ENCODE measurements around the gene HOXA13.
A peak's percentile ranks its signal among the peaks of the same experiment; 100 is the strongest.

Gene HOXA13

DNA sequence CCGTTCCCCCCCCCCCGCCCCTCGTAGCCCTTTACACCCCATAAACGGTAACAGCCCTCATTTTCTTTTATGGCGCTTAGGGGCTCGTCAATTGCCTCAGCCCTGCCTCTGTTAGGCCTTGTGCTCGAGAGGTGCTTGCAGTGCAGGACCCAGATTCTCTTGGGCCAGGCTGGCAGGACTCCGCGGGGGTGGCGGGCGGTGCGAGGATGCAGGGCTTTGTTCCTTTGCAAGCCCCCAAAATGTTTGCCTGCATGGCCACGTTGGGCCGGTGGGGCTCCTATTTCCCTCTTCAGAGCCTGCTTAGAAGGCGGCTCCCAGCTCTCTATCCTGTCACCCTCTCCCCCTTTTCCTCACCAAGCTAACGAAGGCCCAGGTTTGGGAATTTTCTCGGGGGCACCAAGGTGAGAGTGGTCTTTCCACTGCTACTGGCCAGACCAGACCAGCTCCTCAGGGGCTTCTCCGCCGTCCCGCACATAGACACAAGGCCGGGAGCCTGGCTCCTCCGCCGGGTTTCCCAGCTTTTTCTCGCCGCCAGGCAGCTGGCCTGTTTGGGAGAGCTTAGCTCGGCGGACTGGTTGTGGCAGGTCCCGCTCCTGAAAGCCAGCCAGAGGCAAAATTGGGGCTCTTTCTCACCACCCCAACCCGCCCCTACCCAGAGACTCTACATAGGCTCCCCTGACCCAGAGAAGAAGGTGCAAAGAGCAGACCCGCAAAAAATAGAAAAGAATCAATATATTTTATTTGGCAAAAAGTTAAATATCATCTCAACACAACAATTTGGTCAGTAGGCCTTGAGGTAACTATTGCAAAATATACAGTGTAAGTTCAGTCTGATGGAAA is 38.0 kb downstream of the HOXA13 start:
- no peak for DNase-seq (ENCODE audit: insufficient read length)

DNA sequence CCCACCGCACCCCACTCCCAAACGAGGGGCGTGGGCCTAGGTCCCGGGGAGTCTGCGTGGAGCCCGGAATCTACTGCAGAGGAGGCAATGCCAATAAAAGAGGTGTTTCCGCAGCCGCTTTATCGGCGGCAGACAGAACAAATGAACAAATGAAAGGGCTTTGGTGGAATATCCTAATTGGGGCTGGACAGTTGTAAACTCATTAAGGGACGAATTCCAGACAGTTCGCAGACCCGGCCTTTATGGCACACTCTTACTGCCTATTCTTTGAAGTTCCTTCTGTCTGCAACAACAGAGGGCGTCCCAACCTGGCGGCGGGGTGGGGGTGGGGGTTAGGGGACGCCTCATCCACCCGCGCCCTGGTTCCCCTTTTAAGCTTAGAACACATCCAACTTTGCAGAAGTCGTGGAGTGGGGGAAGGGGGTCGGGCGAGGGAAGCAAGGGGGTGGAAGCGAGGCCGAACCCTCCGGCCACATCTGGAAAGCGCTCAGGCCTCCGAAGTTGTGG is 38.6 kb downstream of the HOXA13 start:
- DNase-seq (ENCODE audit: insufficient read length) (no peak), FAIRE-seq (no peak)
- no peak for TF ChIP-seq TAF1 (IDR thresholded peaks at IDR 0.05; ENCODE audit: borderline replicate concordance, low read depth, low read length)
- no peak for TF ChIP-seq POLR2AphosphoS5 (IDR thresholded peaks at IDR 0.05; ENCODE audit: low read depth, low read length)
- no peak for TF ChIP-seq POLR2A (IDR thresholded peaks at IDR 0.05; ENCODE audit: low read depth, low read length)

More for the DNA sequence above, 38.0 kb downstream of the HOXA13 start:
- TF ChIP-seq POLR2AphosphoS5 (IDR thresholded peaks at IDR 0.05; ENCODE audit: low read depth, low read length) = no peak
- no peak for FAIRE-seq

DNA sequence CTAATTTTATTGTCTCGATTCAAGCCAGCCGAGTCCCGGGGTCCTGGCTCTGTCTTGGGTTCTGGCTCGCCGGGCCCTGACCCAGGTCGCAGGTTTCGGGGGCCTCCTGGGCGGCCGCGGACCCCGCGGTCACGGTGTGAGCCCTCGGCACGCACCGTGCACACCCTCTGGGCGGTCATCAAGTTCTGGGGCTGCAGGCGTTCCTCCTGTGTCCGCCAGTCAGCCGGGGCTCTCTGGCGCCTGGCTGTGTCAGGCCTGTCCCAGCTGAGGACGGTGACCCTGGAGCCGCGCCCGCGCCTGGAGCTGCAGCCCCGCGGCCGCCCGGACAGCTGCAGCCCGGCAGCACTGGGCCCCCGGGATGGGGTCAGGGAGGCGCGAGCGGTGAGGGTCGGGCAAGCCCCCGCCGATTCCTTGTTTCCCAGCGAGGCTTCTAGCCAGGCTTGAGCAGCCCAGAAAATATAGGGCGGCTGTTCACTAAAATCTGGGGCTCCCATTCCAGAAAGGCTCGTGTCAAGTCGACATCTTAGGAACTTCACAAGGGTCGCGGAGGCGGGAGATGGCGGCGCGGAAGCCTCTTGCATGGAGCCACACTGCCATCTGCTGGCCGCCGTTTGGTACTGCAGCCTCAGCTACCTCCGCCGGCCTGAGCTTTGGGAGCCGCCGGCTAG is 39.2 kb downstream of the HOXA13 start:
- DNase-seq (ENCODE audit: insufficient read length) = peak; percentile 87
- no peak for TF ChIP-seq POLR2A (IDR thresholded peaks at IDR 0.05; ENCODE audit: low read depth, low read length)
- TF ChIP-seq TAF1 (IDR thresholded peaks at IDR 0.05; ENCODE audit: borderline replicate concordance, low read depth, low read length) = no peak
- TF ChIP-seq POLR2AphosphoS5 (IDR thresholded peaks at IDR 0.05; ENCODE audit: low read depth, low read length) = no peak
- FAIRE-seq = peak; percentile 85

DNA sequence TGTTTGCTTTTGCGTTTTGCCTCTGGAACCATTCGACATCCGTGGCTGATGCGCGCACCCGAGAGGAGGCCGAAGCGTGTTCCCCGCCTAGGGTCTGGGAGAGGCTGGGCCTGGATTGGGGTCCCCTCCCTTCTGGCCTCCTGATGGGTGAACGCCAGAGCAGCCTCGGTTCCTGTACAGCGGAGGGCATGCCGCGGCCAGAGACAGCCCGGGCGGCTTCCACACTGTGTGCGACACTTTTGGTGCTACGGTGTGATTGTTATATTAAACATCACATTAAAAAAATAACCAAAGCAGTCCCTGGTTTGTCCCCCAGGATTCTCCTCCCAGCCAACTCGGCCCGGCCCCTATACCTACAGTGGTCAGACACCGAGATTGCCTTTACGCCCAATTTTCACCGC is 39.7 kb downstream of the HOXA13 start:
- TF ChIP-seq TAF1 (IDR thresholded peaks at IDR 0.05; ENCODE audit: borderline replicate concordance, low read depth, low read length) = no peak
- TF ChIP-seq POLR2AphosphoS5 (IDR thresholded peaks at IDR 0.05; ENCODE audit: low read depth, low read length) = no peak
- no peak for TF ChIP-seq POLR2A (IDR thresholded peaks at IDR 0.05; ENCODE audit: low read depth, low read length)
- DNase-seq (ENCODE audit: insufficient read length) = no peak
- FAIRE-seq = no peak

DNA sequence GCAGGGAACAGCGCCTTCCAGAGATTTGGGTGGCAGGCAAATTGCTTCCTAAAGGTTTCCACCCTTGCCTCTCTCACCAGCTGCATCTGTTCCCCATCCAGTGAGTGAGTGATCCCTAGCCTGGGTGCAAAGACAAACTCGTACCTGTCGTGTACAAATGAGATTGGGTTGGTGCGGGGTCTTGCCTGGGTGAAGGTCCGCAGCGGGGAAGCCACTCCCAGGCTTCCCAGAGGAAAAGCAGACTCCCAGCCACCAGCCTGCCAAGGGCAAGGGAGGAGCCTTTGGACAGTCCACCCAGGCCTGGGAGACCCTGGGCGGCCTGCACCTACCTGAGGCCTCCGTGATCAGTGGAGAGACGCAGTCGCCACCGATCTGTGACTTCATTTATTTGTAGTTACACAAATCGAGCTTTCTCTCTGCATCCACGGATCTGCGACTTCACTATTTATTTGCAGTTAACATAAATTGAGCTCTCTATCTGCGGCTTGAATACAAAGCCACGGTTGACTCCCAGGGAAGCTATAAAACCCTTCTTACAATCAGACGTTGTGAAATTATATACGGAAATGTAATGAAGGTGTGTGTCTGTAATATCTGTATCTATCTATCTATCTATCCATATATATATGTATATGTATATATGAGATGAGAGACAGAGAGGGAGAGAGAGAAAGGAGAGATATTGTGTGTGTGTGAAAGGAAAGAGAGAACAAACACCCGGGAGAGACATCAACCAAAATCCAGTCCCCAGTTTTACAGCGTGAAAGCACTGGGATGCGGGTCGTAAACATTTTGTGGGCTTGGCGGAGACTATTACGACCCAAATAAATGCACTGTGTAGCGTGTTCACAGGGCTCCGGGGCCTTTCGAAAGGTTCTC is 40.4 kb downstream of the HOXA13 start:
- FAIRE-seq (no peak), DNase-seq (ENCODE audit: insufficient read length) (no peak)
- TF ChIP-seq POLR2AphosphoS5 (IDR thresholded peaks at IDR 0.05; ENCODE audit: low read depth, low read length) (no peak), TAF1 (IDR thresholded peaks at IDR 0.05; ENCODE audit: borderline replicate concordance, low read depth, low read length) (no peak), POLR2A (IDR thresholded peaks at IDR 0.05; ENCODE audit: low read depth, low read length) (no peak)

DNA sequence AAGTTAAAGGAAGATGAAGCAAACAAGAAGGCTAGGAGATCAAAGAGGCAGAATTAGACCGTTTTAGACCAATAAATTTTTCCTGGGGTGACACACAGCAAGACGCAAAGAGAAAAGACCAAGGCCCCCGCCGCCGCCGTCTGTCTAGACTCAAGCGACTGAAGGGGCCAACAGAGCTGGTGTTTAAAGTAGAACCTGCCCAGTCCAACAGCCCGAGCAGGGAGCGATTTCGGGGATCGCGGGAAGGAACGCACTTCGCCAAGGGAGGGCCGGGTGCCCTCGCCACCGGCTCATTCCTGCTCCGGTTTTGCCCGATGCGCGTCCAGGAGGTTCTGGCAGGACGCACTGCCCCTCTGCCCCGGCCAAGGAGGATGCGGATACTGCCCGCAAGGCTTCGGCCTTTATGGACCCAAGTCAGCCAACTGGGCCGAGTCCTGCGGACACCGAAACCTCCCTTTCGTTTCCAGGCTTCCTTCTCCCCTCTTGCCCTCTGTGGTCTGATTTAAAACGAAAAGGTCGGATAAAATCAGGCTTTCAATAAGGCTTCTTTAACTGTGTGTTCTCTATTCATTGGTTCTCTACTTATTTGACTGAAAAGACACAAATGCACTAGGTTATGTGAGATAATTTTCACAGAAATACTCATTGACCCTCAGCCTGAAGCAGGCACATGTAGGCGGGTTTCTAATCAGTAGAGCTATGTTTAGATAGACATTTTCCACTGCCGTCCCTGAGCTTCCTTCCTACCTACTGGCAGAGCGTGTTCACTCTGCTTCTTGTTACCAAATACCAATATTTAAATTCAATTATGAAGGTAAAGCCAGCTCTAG is 41.2 kb downstream of the HOXA13 start:
- no peak for DNase-seq (ENCODE audit: insufficient read length)
- FAIRE-seq = no peak
- TF ChIP-seq TAF1 (IDR thresholded peaks at IDR 0.05; ENCODE audit: borderline replicate concordance, low read depth, low read length) (no peak), POLR2AphosphoS5 (IDR thresholded peaks at IDR 0.05; ENCODE audit: low read depth, low read length) (no peak), POLR2A (IDR thresholded peaks at IDR 0.05; ENCODE audit: low read depth, low read length) (no peak)

DNA sequence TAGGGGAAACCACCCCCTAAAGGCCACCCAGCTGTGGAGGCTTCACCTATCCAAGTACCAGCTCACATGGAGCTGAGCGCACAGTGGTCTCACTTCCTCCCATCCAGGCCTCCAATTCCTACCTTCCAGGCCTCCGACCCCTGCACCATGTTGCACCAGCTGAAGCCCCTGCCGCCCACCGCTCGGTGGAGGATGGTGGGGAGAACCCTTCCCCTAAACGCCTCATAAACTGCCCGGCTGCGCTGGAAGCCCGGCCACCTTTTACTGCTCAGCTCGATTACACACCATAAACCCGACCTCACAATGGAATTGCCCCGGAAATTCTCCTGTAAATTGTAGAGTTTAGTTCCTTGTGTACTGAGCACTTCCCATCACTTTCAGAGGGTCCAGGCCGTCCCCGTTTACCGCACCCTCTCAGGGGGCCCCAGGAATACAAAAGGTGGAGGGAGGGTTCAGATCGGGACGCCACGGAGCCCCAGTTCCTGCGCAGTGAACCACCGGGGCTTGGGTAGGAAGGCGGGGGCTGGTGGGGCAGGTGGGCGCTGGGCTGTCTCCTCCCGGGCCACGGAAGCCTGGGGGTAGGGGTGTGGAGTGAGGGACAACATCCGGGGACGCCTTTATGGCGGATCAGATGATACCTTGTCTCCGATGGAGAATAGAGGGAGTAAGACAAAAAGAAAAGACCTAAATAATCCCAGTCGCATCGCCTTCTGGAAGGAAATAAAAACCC is 42.0 kb downstream of the HOXA13 start:
- TF ChIP-seq TAF1 (IDR thresholded peaks at IDR 0.05; ENCODE audit: borderline replicate concordance, low read depth, low read length) (no peak), POLR2AphosphoS5 (IDR thresholded peaks at IDR 0.05; ENCODE audit: low read depth, low read length) (no peak), POLR2A (IDR thresholded peaks at IDR 0.05; ENCODE audit: low read depth, low read length) (no peak)
- FAIRE-seq = no peak
- DNase-seq (ENCODE audit: insufficient read length) = no peak

DNA sequence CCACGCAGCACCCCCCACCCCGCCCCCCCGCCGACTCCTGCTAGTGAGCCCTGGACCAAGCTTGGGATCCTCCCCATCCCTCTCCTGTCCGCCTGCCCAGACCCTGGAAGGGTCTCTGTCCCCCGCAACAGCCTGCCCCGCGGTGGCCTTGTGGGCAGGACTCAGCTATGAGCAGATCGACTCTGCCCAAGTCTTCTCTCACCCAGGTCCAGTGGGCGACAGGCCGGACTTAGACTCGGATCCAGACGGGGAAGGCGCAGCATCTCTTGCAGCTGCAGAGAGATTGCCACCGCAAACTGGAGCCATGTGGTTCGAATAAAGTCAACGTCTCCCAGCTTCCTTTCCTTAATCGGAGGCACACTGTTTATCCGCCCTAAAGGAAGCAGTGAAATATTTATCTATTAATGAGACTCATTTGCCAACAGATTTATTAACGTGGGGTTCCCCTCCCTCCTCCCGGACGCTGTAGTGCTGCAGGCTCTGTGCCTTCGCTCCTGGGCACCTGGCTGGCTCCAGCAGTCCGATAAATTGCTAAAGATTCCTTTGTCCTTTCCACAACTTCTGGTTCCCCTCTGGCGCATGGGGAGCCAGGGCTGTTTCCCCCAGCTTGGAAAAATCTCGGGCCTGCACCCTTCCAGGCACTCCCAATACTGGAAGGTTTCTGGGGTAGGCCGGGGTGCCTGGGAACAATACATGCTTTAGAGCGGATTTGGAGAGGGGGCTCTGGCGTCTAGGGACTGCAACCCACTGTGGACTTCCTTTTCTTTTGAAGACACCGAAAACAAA is 42.8 kb downstream of the HOXA13 start:
- TF ChIP-seq TAF1 (IDR thresholded peaks at IDR 0.05; ENCODE audit: borderline replicate concordance, low read depth, low read length) = no peak
- no peak for TF ChIP-seq POLR2AphosphoS5 (IDR thresholded peaks at IDR 0.05; ENCODE audit: low read depth, low read length)
- no peak for TF ChIP-seq POLR2A (IDR thresholded peaks at IDR 0.05; ENCODE audit: low read depth, low read length)
- FAIRE-seq (no peak), DNase-seq (ENCODE audit: insufficient read length) (no peak)

DNA sequence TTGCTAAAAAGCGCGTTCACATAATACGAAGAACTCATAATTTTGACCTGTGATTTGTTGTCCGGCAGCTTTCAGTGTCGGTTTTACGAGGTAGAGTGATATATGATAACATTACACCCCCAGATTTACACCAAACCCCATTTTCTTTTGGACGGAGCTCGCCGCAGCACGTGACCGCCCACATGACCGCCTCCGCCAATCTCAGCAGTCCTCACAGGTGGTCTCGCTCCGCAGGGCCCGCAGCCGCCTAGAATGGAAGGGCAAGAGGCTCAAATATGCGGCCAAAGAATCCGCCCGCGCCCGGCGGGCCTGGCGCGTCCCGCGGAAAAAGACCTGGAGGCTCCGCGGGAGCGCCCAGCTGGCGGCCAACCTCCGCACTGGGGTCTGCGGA is 43.4 kb downstream of the HOXA13 start, which contains the start of gene HOXA7:
Gene HOXA7, minus strand, starts transcription at position 168 of the 391 bp plus-strand sequence. Its CDS starts 130 bp downstream, at position 38.
- TF ChIP-seq TAF1 (IDR thresholded peaks at IDR 0.05; ENCODE audit: borderline replicate concordance, low read depth, low read length) (no peak), POLR2A (IDR thresholded peaks at IDR 0.05; ENCODE audit: low read depth, low read length) (no peak), POLR2AphosphoS5 (IDR thresholded peaks at IDR 0.05; ENCODE audit: low read depth, low read length) (no peak)
- DNase-seq (ENCODE audit: insufficient read length) (no peak), FAIRE-seq (no peak)
